GM10266 (cell line): Measurements from ENCODE around the gene MRPL1.

Experiments used
- DNase-seq: peaks from one replicate; pipeline ENCODE4 v3.0.0; 2012; ENCODE audit errors: extremely low spot score
- TF ChIP-seq, protein P1 (sequence below): IDR thresholded peaks from 2 replicates; pipeline ENCODE4 v1.5.1; 2012; ENCODE audit warnings: mild to moderate bottlenecking, low read depth; ENCODE audit not compliant: control insufficient read depth, insufficient read depth; ENCODE audit errors: missing control alignments

MRPL1 gene

DNA sequence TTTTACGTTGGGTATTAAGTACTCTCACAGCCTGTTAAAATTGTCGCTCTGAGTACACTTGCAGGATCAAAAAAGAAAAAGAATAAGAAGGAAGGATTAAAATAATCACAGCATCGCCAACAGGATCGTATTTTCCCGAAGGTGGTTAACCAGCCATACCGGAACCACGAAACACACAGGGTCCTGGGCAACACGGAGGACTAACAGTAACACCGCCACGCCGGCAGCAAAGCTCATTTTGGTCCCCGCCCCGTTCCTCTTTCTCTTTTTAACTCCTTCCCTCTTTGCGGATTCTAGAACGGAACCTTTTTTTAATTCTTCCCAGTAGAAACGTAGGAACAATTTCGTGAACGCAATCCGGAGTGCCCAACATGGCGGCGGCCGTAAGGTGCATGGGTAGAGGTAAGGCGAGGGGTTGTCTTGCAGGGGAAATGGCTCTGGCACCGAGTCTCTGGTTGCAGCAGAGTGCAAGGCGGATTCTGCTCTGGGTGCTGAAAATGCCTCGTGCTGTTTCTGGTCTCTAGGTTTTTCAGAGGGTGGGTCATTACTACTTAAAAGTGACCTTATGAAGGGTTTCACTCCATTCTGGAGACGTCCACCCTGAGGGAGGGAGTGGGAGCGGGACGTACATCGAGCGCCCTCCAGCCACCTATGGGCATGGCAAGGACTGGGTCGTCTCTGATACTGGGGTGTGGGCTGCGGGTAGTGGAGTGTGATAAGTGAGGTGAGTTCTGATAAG is at the start of gene MRPL1:
Gene MRPL1, plus strand, starts transcription at position 353 of the 739 bp plus-strand sequence. Its CDS starts 19 bp downstream, at position 372.
- DNase-seq: peak; percentile 63

GRCh38 chr4:77815636-77816035 is 47.0 kb upstream of the MRPL1 start:
- TF ChIP-seq, protein P1, sequence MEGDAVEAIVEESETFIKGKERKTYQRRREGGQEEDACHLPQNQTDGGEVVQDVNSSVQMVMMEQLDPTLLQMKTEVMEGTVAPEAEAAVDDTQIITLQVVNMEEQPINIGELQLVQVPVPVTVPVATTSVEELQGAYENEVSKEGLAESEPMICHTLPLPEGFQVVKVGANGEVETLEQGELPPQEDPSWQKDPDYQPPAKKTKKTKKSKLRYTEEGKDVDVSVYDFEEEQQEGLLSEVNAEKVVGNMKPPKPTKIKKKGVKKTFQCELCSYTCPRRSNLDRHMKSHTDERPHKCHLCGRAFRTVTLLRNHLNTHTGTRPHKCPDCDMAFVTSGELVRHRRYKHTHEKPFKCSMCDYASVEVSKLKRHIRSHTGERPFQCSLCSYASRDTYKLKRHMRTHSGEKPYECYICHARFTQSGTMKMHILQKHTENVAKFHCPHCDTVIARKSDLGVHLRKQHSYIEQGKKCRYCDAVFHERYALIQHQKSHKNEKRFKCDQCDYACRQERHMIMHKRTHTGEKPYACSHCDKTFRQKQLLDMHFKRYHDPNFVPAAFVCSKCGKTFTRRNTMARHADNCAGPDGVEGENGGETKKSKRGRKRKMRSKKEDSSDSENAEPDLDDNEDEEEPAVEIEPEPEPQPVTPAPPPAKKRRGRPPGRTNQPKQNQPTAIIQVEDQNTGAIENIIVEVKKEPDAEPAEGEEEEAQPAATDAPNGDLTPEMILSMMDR: no peak
- DNase-seq: no peak

More for the DNA sequence above, at the start of gene MRPL1:
- TF ChIP-seq, protein P1: peak; percentile 34

DNA sequence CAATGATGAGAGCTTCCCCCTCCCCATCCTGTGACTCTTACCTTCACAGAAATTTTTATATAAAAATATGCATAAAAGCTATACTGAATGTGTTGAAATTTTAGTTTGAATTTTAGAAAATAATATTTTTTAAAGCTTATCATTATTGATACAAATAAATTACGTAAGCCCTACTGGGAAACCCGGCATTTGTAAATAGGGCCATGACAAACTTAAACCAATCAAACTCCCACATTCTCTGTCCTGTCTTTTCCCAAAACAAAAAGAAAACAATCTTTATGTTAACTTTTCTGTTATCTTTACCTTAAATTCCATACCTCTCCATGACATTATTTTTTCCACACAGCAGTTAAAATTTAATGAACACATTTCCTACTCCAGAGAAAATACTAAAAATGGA is 46.1 kb upstream of the MRPL1 start:
- TF ChIP-seq, protein P1: no peak
- no peak for DNase-seq

- DNase-seq: no peak
- TF ChIP-seq, protein P1: no peak
Measured at GRCh38 chr4:77817304-77818072, 45.1 kb upstream of the MRPL1 start.

GRCh38 chr4:77818073-77818601 is 44.5 kb upstream of the MRPL1 start:
- DNase-seq: peak; percentile 68

DNA sequence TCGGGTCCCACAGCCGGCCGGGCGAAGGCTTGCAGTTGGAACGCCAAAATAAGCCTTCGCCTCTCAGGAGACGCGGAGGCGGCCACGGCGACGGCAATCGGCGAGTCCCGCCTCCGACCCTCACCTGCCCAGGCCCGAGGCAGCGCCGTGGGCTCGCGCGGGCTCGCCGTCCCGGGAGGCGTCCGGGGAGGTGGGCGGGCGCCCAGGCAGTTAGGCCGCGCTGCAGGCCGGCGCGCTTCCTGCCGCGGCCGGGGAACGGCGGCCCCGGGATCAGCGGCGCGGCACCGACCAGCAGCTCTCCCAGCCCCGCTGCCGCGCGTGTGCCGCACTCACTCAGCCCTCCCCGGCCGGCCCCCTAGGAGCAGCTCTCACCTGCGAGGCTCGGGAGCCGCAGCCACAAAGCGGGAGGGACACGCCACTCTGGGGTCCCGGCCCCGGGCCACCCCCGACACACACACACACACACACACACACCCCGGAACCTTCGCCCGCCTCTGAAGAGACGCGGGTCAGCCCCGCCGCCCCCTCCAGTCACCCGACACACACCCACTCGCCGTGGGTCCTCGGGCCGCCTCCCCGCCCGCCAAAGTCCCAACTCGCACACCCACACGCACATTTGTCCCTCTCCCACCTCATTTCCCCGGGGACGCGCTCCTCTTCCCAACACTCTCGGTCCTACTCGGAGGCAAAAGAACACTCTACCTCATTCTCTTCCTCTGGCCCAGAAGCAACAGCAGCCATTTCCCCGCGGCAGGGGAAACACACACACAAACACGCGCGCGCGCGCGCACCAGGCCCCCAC is 43.8 kb upstream of the MRPL1 start, which contains the start of gene CNOT6L:
Gene CNOT6L, minus strand, starts transcription at position 767 of the 802 bp plus-strand sequence. Its CDS starts 60 bp downstream, at position 707.
- DNase-seq: peak; percentile 72
- TF ChIP-seq, protein P1: no peak

More at GRCh38 chr4:77818073-77818601, 44.5 kb upstream of the MRPL1 start:
- TF ChIP-seq, protein P1: peak; percentile 52
